GM18867 (cell line): ENCODE measurements around the gene NAA35.

Experiments used
- ATAC-seq: cut with Tn5 transposase; IDR thresholded peaks from one replicate; pipeline ENCODE4 v1.9.1; 2021; ENCODE audit warnings: mild to moderate bottlenecking, moderate library complexity; ENCODE audit not compliant: unreplicated experiment

Gene NAA35

DNA sequence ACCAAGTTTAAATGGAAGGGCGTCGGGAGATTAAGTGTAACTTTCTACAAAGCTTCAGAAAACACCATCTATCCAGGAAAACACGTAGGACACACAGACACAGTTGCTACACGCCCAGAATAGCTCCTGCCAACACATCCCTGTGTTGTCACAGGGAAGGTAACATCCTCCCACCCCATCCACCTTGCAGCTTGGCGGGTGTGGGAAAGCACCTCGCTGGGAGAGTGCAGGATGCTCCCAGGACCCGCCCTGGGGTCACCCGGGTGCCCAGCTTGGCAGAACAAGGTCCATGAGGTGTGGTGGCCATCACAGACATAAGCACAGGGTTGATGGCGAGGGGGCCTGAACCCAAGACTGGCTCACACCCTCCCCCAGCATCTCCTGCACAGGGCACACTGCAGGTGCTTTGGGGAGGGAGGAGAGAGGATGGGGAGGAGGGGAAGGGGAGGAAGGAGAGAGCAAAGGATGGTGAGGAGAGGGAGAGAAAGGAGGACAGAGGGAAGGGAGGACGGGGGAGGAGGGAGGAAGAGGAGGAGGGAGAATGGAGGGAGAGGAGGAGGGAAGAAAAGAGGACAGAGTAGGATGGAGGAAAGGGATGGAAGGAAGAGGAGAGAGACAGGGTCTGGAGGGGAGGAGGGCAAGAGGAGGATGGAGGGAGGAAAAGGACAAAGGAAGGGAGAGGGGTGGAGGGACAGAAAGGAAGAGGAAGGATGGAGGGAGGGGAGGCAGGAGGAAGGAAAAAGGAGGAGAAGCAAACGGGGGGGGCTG is 121.2 kb downstream of the NAA35 start:
- no peak for ATAC-seq

DNA sequence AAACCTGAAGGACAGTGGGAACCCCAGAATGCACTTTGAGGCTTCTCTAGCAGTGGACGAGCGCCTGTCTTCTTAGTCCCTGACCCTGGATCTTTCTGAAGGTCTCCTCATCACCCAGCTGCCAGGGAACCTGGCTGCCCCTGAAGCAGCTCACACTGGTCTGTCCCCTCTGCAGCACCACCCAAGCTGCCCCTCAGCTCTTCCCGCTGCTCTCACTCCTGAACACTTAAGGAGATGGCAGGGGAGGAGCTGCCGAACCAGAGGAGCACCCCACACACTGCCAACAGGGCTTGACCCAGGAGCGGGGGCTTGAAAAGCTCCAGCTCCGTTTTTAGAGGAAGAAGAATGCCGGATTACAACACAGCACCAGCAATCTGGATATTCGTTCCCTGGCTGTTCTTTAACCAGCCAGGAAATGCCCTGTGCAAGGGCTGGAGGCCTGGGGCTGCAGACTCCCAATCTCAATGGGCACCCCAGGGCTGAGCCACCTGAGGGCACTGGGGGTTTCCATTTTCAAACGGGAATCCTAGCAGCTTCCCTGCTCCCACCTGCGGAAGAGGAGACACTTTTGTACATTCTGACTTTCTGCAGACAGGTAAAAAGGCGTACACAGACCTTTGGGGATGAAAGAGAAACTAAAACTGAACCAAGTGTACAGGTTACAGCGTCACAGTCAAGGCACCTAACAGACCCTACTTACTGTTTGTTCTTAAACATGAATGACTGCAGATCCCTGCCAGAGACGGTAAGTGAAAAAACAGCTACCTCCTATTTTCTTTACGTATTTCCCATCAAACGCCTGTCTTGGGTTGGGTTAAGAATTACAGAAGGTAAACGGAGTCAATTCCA is 122.1 kb downstream of the NAA35 start:
- ATAC-seq, result peak; percentile 52

DNA sequence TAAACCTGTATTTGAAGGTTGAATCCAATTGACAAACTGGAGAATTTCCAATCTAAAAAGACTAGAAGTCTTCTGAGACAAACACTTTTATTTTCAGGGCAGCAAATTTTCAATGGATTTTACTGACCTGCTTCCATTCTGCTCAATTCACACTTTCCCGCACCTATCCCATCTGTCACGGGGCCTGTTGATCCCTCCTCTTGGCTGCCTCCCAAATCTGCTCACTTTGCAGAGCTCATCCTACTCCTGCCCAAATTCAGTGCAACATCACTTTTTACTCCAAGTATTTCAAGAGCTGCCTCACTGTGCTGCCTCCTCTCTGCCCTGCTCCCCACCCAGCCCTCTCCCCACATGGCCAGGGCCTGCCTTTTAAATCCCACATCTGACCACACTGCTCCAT is 123.3 kb downstream of the NAA35 start:
- ATAC-seq, result no peak

DNA sequence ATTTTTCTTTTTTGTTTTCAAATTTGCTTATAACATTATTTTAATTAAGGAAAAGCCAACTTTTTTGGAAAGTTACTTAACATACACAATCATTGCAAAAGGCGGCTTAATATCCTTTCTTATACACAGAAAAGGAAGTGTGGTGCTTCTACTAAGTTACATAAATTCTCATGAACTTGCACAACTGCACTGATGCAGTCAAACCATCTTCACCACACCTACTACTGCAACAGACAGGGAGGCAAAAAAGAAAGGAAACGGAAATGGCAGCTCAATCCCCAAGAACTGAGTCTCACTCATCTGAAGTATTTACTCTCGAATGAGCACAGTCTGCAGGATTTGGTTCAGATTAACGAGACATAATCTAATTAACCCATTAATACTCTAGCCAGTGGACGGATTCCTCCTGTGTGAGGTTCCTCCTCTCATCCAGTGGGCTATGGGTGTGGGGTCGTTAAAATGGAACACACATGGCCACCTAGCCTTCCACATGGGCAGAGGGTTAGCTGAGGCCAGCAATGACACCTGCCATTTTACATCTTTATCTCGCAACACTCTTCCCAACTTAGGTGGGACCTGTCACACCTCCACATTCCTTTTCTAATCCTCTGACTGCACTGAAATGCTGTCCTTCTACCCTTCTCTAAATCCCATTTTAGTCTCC is 128.4 kb downstream of the NAA35 start:
- no peak for ATAC-seq
